Measurements from ENCODE around the gene CFDP1.

The CFDP1 gene

GRCh38 chr16:75477680-75478473 is 44.6 kb upstream of the CFDP1 start:
- no peak overlapping the region for H3K27ac ChIP-seq
- no peak for TF ChIP-seq CTCF (IDR thresholded peaks at IDR 0.05; ENCODE audit: low read depth, low read length)
- no peaks in the 10 kb centered on the region for H3K27me3 ChIP-seq (ENCODE audit: insufficient read depth, low read depth, severe bottlenecking)
- H3K9me3 ChIP-seq (ENCODE audit: severe bottlenecking): no peaks in the 10 kb centered on the region
- H3K4me3 ChIP-seq (ENCODE audit: low read depth, low read length): no peak overlapping the region
- no peak for DNase-seq
- H3K36me3 ChIP-seq: no peaks in the 10 kb centered on the region

GRCh38 chr16:75476817-75477216 is 43.5 kb upstream of the CFDP1 start:
- no peak for TF ChIP-seq CTCF (IDR thresholded peaks at IDR 0.05; ENCODE audit: low read depth, low read length)
- no peaks in the 10 kb centered on the region for H3K36me3 ChIP-seq
- H3K27me3 ChIP-seq (ENCODE audit: insufficient read depth, low read depth, severe bottlenecking): no peaks in the 10 kb centered on the region
- no peaks in the 10 kb centered on the region for H3K9me3 ChIP-seq (ENCODE audit: severe bottlenecking)
- DNase-seq: no peak
- H3K27ac ChIP-seq: no peak overlapping the region
- no peak overlapping the region for H3K4me3 ChIP-seq (ENCODE audit: low read depth, low read length)

- Histone ChIP-seq H3K27me3 (ENCODE audit: insufficient read depth, low read depth, severe bottlenecking) (no peaks in the 10 kb centered on the region), H3K4me3 (ENCODE audit: low read depth, low read length) (no peak overlapping the region), H3K9me3 (ENCODE audit: severe bottlenecking) (no peaks in the 10 kb centered on the region), H3K36me3 (no peaks in the 10 kb centered on the region), H3K27ac (no peak overlapping the region)
- TF ChIP-seq CTCF (IDR thresholded peaks at IDR 0.05; ENCODE audit: low read depth, low read length): no peak
- DNase-seq: no peak
These were observed 42.1 kb upstream of the CFDP1 start for GRCh38 chr16:75475420-75475847.

- H3K36me3 ChIP-seq: no peaks in the 10 kb centered on the region
- H3K4me3 ChIP-seq (ENCODE audit: low read depth, low read length): no peak overlapping the region
- H3K27me3 ChIP-seq (ENCODE audit: insufficient read depth, low read depth, severe bottlenecking): no peaks in the 10 kb centered on the region
- no peak for TF ChIP-seq CTCF (IDR thresholded peaks at IDR 0.05; ENCODE audit: low read depth, low read length)
- DNase-seq: no peak
- no peaks in the 10 kb centered on the region for H3K9me3 ChIP-seq (ENCODE audit: severe bottlenecking)
- no peak overlapping the region for H3K27ac ChIP-seq
These were observed 39.9 kb upstream of the CFDP1 start for GRCh38 chr16:75472908-75473877.

GRCh38 chr16:75471723-75472633 is 38.7 kb upstream of the CFDP1 start:
- TF ChIP-seq CTCF (IDR thresholded peaks at IDR 0.05; ENCODE audit: low read depth, low read length): peak; percentile 78
- no peak overlapping the region for H3K27ac ChIP-seq
- no peaks in the 10 kb centered on the region for H3K27me3 ChIP-seq (ENCODE audit: insufficient read depth, low read depth, severe bottlenecking)
- H3K36me3 ChIP-seq: no peaks in the 10 kb centered on the region
- peak; percentile 69 for DNase-seq
- no peak overlapping the region for H3K4me3 ChIP-seq (ENCODE audit: low read depth, low read length)
- no peaks in the 10 kb centered on the region for H3K9me3 ChIP-seq (ENCODE audit: severe bottlenecking)

Data from WERI-Rb-1 (cell line).